AG09309 (cell line): Measurements from ENCODE around the gene CORO1C.
A peak's percentile ranks its signal among the peaks of the same experiment; 100 is the strongest.

Experiments used
- DNase-seq: peaks from one replicate; pipeline ENCODE4 v3.0.0-alpha.2; 2010; ENCODE audit warnings: low read depth
- H3K4me3 ChIP-seq: 2 replicates; pipeline ENCODE4 v1.5.1; 2011; ENCODE audit warnings: mild to moderate bottlenecking, low read depth, low read length, moderate library complexity; ENCODE audit not compliant: control insufficient read depth
- CTCF ChIP-seq: IDR thresholded peaks from 2 replicates; pipeline ENCODE4 v1.5.1; 2011; ENCODE audit warnings: mild to moderate bottlenecking, low read depth, low read length, inconsistent platforms; ENCODE audit not compliant: insufficient read depth, control insufficient read depth; ENCODE audit errors: missing control alignments

Gene CORO1C

DNA sequence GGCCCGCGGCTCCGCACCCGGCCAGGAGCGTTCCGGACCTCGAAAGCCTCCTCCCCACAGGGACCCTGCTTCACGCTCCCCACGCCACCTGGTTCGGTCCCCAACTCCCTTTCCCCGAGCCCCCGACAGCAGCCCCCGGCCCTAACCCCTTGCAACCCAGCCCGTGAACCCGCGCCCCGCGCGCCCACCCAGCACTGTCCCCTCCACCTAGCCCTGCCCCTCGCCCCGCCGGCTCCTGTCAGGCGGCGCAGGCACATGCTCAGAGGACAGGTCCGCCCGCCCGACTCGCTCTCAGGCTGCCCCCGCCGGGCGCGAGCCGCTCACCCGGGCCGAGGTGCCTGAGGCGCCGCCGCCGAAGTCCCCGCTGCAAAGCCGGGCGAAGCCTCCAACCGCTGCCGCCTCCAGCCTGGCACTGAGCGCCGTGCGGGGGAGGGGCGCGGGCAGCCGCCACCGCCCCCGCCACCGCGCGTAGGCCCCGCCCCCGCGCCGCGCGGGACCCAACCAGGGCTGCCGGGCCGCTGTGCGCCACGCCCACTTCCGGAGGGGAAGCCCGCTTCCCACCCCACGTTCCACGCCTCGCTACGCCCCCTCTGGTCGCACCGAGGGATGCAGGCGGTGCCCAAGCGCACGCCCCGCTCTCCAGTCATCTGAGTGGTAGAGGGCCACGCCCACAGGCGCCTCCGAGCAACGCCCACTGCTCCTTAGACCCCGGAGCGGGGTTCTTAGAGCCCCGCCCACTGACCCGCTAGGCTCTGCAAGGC lies at the start of gene CORO1C:
TSS of gene CORO1C (minus strand) at position 414 of the 761 bp plus-strand sequence. CDS start 30,200 bp downstream, outside the sequence.
- peak within 1 kb of the TSS; percentile 99 for H3K4me3 ChIP-seq
- peak; percentile 71 for DNase-seq
- peak; percentile 82 for TF ChIP-seq CTCF

DNA sequence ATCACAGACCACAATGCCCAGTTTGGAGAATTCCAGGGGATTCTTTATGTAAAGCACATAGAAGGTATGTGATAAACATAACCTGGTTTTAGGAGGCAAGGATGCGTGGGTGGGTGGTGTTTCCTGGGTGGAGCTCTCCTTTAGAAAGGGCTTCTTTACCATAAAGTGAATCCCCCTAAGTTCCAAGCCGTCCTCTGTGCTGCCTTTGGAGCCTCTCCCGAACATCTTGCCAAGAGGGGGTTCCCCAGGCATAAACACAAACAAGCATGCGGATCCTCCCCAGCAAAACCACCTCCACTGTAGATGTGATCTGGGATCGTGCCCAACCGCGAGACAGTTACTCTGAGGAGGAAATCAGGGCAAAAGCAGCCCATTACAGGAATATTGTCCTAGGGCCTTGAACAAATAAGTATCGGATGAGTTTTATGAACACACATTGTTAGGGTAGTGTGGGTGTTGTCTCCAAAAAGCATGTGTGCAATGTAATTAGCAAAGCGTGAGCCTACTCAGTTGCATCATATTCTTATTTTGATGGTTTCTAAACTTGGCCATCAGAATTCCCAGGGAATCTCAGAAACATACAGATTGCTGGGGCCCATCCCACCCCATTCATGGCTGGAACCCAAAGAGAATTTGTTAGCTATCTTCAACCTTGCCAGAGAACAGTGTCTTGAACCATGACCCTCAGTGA lies 48.8 kb upstream of the CORO1C start:
- H3K4me3 ChIP-seq: no peak overlapping the region
- no peak for DNase-seq
- TF ChIP-seq CTCF: no peak

DNA sequence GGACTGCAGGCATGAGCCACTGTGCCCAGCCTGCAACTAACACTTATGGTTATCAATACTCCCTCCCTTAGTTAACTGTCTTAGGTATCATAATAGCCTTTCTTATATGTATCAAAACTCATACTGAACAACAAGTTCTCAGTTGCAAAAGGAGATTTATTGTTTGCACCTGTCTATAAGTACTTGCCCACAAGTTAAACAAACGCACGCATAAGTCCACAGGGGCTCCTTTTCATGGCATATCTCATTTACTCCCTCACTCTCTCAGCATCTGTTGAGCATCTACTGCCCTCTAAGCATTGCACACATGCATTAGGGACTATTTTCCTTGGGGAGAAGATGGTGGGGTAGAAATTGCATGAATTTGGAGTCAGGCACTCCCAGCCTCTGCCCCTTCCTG lies 46.7 kb upstream of the CORO1C start:
- no peak for DNase-seq
- TF ChIP-seq CTCF: no peak
- no peak overlapping the region for H3K4me3 ChIP-seq

DNA sequence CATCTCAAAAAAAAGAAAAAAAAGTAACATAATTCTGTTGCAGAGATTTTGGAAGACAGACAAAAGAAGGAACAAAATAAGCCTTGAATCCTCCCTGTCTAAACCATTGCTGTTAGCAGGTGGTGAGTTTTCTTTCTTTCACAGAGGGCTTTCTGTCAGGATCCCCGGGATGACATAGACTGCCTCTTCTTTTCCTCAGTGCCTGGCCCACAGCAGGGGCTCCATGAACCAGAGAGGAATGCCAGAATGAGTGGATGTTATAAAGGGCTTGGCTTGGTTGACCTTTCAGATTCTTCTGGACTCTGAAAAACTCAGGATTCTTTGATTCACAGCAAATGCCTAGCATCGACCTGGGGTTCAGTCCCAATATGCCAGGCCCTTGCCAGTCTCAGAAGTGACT lies 45.8 kb upstream of the CORO1C start:
- no peak for DNase-seq
- TF ChIP-seq CTCF: no peak
- H3K4me3 ChIP-seq: no peak overlapping the region

- H3K4me3 ChIP-seq: no peak overlapping the region
- TF ChIP-seq CTCF: no peak
- DNase-seq: peak; percentile 23
Observed at GRCh38 chr12:108773798-108774788, 42.8 kb upstream of the CORO1C start.
